ENCODE measurements around the gene TCF4. TPM values are rescaled to one million over a fixed set of nuclear protein-coding genes. Genes with fewer than 3 reads are reported as not detected.

TCF4 gene
- total RNA-seq, 1 experiment from 2014 or later: 0.42 TPM

GRCh38 chr18:55382277-55382805, 205.7 kb downstream of the TCF4 start:
- CTCF ChIA-PET: no interaction called here
- BruUV-seq (replicated peaks): no TSS peak
- Histone ChIP-seq H3K27me3 (ENCODE audit: insufficient read depth, low read length) (no peaks in the 10 kb centered on the region), H3K9ac (ENCODE audit: low read length) (no peak overlapping the region), H3K4me2 (ENCODE audit: low read length) (no peak overlapping the region), H4K20me1 (ENCODE audit: insufficient read depth) (no peaks in the 10 kb centered on the region), H3K9me3 (ENCODE audit: control insufficient read depth in 1 of 2, insufficient read depth in 1 of 2, low read depth in 1 of 2, low read length in 2 of 2) (peaks cover 0 to 5% of the 10 kb centered on the region in 2 experiments; a peak in 2 of 4 replicates), H2AFZ (ENCODE audit: low read depth, low read length, poor library complexity, severe bottlenecking) (no peak overlapping the region), H3K4me3 (replicated peaks in 1 of 2; ENCODE audit: low read depth in 1 of 2, low read length in 2 of 2) (no peak overlapping the region), H3K4me1 (ENCODE audit: control insufficient read depth in 1 of 2, insufficient read depth in 2 of 2, low read length in 2 of 2) (no peaks in the 10 kb centered on the region), H3K9me2 (ENCODE audit: insufficient read depth) (no peaks in the 10 kb centered on the region), H3K36me3 (ENCODE audit: control insufficient read depth in 1 of 2, insufficient read depth in 2 of 2, low read length in 2 of 2) (no peaks in the 10 kb centered on the region), H3K79me2 (ENCODE audit: insufficient read depth, low read length) (no peaks in the 10 kb centered on the region), H3K27ac (ENCODE audit: low read depth, low read length) (no peak overlapping the region)
- ATAC-seq: no peak
- POLR2A ChIA-PET: no interaction called here
- intact Hi-C loops (cut with micrococcal nuclease): no loop called here
- TF ChIP-seq EGR1 (IDR thresholded peaks at IDR 0.05; ENCODE audit: low read depth): no peak
- no peak for TF ChIP-seq ATF3 (IDR thresholded peaks at IDR 0.05)
- no peak for TF ChIP-seq SRF (IDR thresholded peaks at IDR 0.05; ENCODE audit: low read depth)
- TF ChIP-seq, protein P1, sequence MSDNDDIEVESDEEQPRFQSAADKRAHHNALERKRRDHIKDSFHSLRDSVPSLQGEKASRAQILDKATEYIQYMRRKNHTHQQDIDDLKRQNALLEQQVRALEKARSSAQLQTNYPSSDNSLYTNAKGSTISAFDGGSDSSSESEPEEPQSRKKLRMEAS (IDR thresholded peaks at IDR 0.05): no peak
- TF ChIP-seq ELF1 (IDR thresholded peaks at IDR 0.05; ENCODE audit: borderline replicate concordance, low read depth): no peak
- TF ChIP-seq FOSL1 (IDR thresholded peaks at IDR 0.05; ENCODE audit: low read depth): no peak
- no peak for TF ChIP-seq SP1 (IDR thresholded peaks at IDR 0.05; ENCODE audit: low read depth)
- no peak for TF ChIP-seq POLR2A (IDR thresholded peaks at IDR 0.05; ENCODE audit: borderline replicate concordance, extremely low read depth, insufficient read depth, insufficient read length)
- TF ChIP-seq YY1 (IDR thresholded peaks at IDR 0.05; ENCODE audit: extremely low read depth, insufficient replicate concordance, low read depth, low read length): no peak
- TF ChIP-seq EZH2 (IDR thresholded peaks at IDR 0.05): no peak
- no peak for TF ChIP-seq TCF7L2 (IDR thresholded peaks at IDR 0.05; ENCODE audit: borderline replicate concordance, extremely low read depth, insufficient read depth, insufficient read length)
- TF ChIP-seq RAD21 (IDR thresholded peaks at IDR 0.05; ENCODE audit: low read depth): no peak
- no peak for TF ChIP-seq ZBTB33 (IDR thresholded peaks at IDR 0.05; ENCODE audit: extremely low read depth, insufficient replicate concordance, low read length)
- TF ChIP-seq CEBPB (IDR thresholded peaks at IDR 0.05; ENCODE audit: low read depth): no peak
- no peak for TF ChIP-seq ZFX (IDR thresholded peaks at IDR 0.05)
- TF ChIP-seq JUND (IDR thresholded peaks at IDR 0.05): no peak
- no peak for TF ChIP-seq SIN3A (IDR thresholded peaks at IDR 0.05; ENCODE audit: low read depth)
- TF ChIP-seq REST (IDR thresholded peaks at IDR 0.05; ENCODE audit: low read depth): no peak
- TF ChIP-seq CBX3 (IDR thresholded peaks at IDR 0.05; ENCODE audit: low read depth): no peak
- TF ChIP-seq POLR2AphosphoS5 (IDR thresholded peaks at IDR 0.05; ENCODE audit: low read depth, low read length): no peak
- no peak for DNase-seq (ENCODE audit: low read depth, low spot score)
- RAD21 ChIA-PET (ENCODE audit: low non-redundant PET in 1 of 2, low total read pairs in 2 of 2, uncharacterized antibody in 2 of 2, unreplicated experiment in 2 of 2): no interaction called here
